GM12875 (cell line): ENCODE results near the gene ACCSL.

Experiments
- H3K4me3 ChIP-seq: one replicate; pipeline ENCODE4 v1.5.1; 2011; ENCODE audit warnings: low read depth, low read length, control low read depth
- CTCF ChIP-seq: IDR thresholded peaks from 2 replicates; pipeline ENCODE4 v1.5.1; 2011; ENCODE audit warnings: low read depth, mild to moderate bottlenecking, control low read depth, inconsistent platforms, low read length, moderate library complexity, borderline replicate concordance; ENCODE audit not compliant: insufficient read depth

Gene ACCSL

GRCh38 chr11:44095506-44096359, 48.0 kb downstream of the ACCSL start, which contains the start of gene EXT2:
Gene EXT2 (plus strand): TSS chr11:44095678. CDS start chr11:44107713, 12,035 bp downstream.
- peak within 1 kb of the TSS; percentile 89 for H3K4me3 ChIP-seq
- peak; percentile 93 for TF ChIP-seq CTCF

- peak overlapping the region; percentile 89 for H3K4me3 ChIP-seq
- no peak for TF ChIP-seq CTCF
Observed at GRCh38 chr11:44096360-44097185, 48.8 kb downstream of the ACCSL start.

DNA sequence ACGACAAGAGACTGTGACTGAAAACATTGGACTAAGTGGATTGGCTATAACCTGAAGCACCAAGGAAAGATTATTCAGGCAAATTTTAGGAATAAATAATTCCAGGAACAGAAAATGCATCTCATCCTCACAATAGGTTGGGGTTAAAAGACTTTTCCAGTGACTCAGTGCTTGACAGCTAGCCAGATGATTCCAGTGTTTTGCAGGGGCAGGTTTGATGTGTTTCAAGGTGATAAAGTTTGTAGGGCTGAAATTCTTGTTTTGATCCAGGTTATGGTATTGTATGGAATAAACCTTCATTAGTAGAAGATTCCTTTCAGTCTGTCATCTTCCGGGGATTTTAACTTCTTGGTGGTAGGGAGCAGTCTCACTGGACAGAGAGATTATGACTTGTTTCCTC, 50.0 kb downstream of the ACCSL start:
- H3K4me3 ChIP-seq = no peak overlapping the region
- no peak for TF ChIP-seq CTCF

GRCh38 chr11:44101098-44101497, 53.3 kb downstream of the ACCSL start:
- H3K4me3 ChIP-seq = no peak overlapping the region
- no peak for TF ChIP-seq CTCF

DNA sequence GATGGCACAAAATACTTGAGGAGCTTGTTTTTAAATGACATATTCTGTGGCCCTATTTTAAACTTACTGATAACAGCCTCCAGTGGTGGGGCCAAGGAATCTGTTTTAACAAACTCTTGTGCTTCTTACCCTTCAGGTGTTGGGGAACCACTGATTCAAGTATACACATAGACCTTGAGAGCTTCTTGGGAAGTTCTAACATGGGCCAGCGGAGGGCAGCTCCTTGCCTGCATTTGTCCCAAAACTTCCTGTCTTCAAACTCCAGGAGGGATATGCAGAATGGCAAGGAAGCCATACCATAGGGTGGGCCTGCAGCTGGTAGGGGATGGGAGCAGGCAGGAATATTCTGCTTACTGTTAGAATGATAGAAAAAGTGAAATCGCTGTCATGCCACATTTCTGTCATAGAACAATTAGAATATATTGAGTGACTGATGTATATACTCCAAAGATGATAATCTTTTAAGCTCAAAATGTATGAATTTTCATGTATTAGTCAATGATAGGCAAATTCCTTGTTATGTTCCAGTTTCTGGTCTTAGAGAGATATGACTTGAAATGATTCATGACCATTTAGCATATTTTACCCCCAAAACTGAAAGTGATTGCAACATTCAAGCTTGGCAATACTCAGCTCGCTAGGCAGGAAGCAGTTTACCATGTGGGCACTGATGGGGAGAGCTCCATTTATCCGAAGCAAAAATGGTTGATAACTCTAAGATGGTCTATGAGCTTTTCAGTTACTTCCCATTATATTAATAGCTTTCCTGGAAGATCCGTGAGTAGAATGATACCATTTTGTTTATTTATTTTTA, 56.9 kb downstream of the ACCSL start:
- no peak overlapping the region for H3K4me3 ChIP-seq
- no peak for TF ChIP-seq CTCF

- TF ChIP-seq CTCF = no peak
- H3K4me3 ChIP-seq = no peak overlapping the region
Observed at GRCh38 chr11:44108260-44108659, 60.5 kb downstream of the ACCSL start.
